ENCODE results near the gene LYRM2.

DNA sequence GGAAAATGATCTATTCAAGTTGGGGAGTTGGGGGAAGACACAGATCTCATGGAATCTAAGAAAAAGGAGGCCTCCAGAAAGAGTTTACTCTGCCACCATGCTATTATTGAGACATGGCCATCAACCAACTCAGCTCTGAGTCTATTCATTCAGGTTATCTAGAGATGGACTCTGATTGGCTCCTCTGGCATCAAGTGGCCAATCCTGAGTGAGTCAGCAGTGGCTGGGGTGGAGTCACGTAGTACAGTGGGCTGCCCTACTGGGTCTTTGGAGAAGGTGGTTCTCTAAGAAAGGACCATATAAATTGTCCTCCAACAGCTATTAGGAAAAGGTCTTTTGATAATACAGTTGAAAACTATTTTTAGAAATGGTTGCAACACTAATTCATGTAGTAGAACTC, 42.1 kb downstream of the LYRM2 start:
- TF ChIP-seq CTCF (IDR thresholded peaks at IDR 0.05; ENCODE audit: low read depth, low read length) (no peak), EZH2phosphoT487 (IDR thresholded peaks at IDR 0.05; ENCODE audit: low read depth) (no peak)
